ENCODE results near the gene NCAN.

- TF ChIP-seq RCOR1 (IDR thresholded peaks at IDR 0.05; ENCODE audit: borderline replicate concordance in 1 of 2, low read depth in 2 of 2, low read length in 2 of 2), result no peak
- TF ChIP-seq CTCF (IDR thresholded peaks at IDR 0.05 in 2 of 3, conservative IDR thresholded peaks at IDR 0.05 in 1 of 3; ENCODE audit: insufficient read depth in 2 of 3, low read depth in 1 of 3, low read length in 3 of 3), result no peak
- no peak for TF ChIP-seq NELFE (IDR thresholded peaks at IDR 0.05; ENCODE audit: insufficient read depth, insufficient read length)
- TF ChIP-seq KLF1 (tag; IDR thresholded peaks at IDR 0.05), result no peak
- TF ChIP-seq TRIM24 (IDR thresholded peaks at IDR 0.05), result no peak
- TF ChIP-seq HDAC1 (IDR thresholded peaks at IDR 0.05), result no peak
- no peak for TF ChIP-seq ZNF76 (CRISPR knock-in tag; IDR thresholded peaks at IDR 0.05; ENCODE audit: borderline replicate concordance)
- no peak for TF ChIP-seq NKRF (IDR thresholded peaks at IDR 0.05; ENCODE audit: borderline replicate concordance)
- no peak for TF ChIP-seq ZBTB12 (CRISPR knock-in tag; IDR thresholded peaks at IDR 0.05)
- no peak for TF ChIP-seq ARID3B (CRISPR knock-in tag; IDR thresholded peaks at IDR 0.05; ENCODE audit: borderline replicate concordance)
- TF ChIP-seq ARHGAP35 (IDR thresholded peaks at IDR 0.05; ENCODE audit: partially characterized antibody), result no peak
- no peak for TF ChIP-seq ATF3 (IDR thresholded peaks at IDR 0.05)
- no peak for TF ChIP-seq ATF3 (CRISPR knock-in tag; conservative IDR thresholded peaks at IDR 0.05)
- TF ChIP-seq ZNF584 (CRISPR knock-in tag; IDR thresholded peaks at IDR 0.05; ENCODE audit: low read depth), result no peak
Measured at GRCh38 chr19:19263886-19264487, 52.2 kb downstream of the NCAN start.

Data from K562 (cell line).